ENCODE data around the gene TMEM235. TPM values are rescaled to one million over a fixed set of nuclear protein-coding genes. Genes with fewer than 3 reads are reported as not detected.

TMEM235 gene
- total RNA-seq, 1 donor from 2014 or later: not detected

DNA sequence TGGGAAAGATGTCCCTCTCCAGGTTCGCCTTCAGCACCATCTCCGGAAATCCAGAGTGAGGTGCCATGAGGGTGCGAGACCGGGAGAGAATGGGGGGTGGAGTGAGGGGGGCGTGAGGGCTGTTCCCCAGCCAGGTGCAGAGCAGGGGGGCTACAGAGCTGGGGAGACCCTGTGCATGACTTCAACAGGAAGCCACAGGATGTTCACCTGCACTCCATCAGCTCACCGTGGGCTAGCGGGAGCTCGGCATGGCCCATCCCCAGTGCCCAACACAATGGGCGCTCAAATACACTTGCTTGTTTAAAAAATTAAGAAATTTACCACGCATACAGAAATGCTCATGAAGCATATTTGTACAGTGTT lies 27.7 kb downstream of the TMEM235 start:
- peaks cover 4% of the 10 kb centered on the region for H3K27me3 Mint-ChIP-seq (ENCODE audit: insufficient read depth, low read depth)
- Histone ChIP-seq H3K4me2 (no peak overlapping the region), H2AFZ (replicated peaks) (no peak overlapping the region), H3K4me3 (no peak overlapping the region), H3F3A (ENCODE audit: low read depth) (no peaks in the 10 kb centered on the region), H3K9me3 (ENCODE audit: low read depth) (no peaks in the 10 kb centered on the region), H4K20me1 (ENCODE audit: low read depth) (no peaks in the 10 kb centered on the region), H3K9ac (no peak overlapping the region), H3K36me3 (no peaks in the 10 kb centered on the region), H3K4me1 (peaks cover 28% of the 10 kb centered on the region), H3K79me2 (ENCODE audit: low read depth) (no peaks in the 10 kb centered on the region), H3K27ac (no peak overlapping the region), H3K27me3 (no peaks in the 10 kb centered on the region)
- no peaks in the 10 kb centered on the region for H3K36me3 Mint-ChIP-seq
- no peak for TF ChIP-seq EZH2phosphoT487 (IDR thresholded peaks at IDR 0.05)
- TF ChIP-seq, protein P1, sequence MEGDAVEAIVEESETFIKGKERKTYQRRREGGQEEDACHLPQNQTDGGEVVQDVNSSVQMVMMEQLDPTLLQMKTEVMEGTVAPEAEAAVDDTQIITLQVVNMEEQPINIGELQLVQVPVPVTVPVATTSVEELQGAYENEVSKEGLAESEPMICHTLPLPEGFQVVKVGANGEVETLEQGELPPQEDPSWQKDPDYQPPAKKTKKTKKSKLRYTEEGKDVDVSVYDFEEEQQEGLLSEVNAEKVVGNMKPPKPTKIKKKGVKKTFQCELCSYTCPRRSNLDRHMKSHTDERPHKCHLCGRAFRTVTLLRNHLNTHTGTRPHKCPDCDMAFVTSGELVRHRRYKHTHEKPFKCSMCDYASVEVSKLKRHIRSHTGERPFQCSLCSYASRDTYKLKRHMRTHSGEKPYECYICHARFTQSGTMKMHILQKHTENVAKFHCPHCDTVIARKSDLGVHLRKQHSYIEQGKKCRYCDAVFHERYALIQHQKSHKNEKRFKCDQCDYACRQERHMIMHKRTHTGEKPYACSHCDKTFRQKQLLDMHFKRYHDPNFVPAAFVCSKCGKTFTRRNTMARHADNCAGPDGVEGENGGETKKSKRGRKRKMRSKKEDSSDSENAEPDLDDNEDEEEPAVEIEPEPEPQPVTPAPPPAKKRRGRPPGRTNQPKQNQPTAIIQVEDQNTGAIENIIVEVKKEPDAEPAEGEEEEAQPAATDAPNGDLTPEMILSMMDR (IDR thresholded peaks at IDR 0.05): no peak
- no peak for TF ChIP-seq EZH2 (IDR thresholded peaks at IDR 0.05)
- H3K4me1 Mint-ChIP-seq: peaks cover 35% of the 10 kb centered on the region
- no peak overlapping the region for H3K27ac Mint-ChIP-seq
- no peak for DNase-seq (ENCODE audit: low spot score)
- H3K9me3 Mint-ChIP-seq: no peaks in the 10 kb centered on the region
- no peak overlapping the region for H3K4me3 Mint-ChIP-seq

DNA sequence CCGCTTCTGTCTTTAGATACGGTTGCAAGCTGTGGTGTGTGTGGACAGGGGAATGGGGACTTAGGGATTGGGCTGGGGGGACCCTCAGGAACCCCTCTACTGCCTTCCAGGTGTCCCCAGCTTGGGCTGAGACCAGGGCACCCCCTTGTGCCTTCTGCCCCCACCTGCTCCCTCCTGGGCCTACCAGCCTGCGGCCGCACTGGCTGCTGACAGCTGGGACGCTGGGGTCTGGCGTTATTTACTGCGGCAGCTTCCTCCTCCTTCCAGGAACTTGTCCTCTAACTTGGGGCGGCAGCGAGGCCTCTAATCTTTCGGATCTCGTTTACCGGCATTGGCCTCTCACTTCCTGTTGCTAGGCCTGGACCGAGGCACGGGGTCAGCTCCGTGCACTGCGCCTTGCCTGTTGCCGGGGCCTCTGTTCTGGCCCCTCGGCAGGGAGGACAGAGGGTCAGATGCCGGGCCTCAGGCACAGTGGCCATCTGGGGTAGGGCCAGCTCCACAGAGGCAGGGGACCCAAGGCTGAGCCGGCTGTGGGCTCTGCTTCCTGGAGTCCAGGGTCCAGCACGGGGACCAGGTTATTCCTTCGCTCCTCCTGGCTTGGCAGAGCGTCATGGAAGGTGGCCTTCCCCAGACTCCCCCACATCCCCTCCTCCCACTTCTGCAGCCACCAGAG lies 31.8 kb downstream of the TMEM235 start:
- H3K27me3 Mint-ChIP-seq (ENCODE audit: insufficient read depth, low read depth): peaks cover 4% of the 10 kb centered on the region
- H3K36me3 Mint-ChIP-seq: no peaks in the 10 kb centered on the region
- Histone ChIP-seq H3K27ac (no peak overlapping the region), H3K36me3 (no peaks in the 10 kb centered on the region), H3K27me3 (no peaks in the 10 kb centered on the region), H3K4me1 (peaks cover 13% of the 10 kb centered on the region), H2AFZ (replicated peaks) (no peak overlapping the region), H3F3A (ENCODE audit: low read depth) (peaks cover 4% of the 10 kb centered on the region), H3K4me2 (no peak overlapping the region), H3K9me3 (ENCODE audit: low read depth) (no peaks in the 10 kb centered on the region), H4K20me1 (ENCODE audit: low read depth) (no peaks in the 10 kb centered on the region), H3K9ac (no peak overlapping the region), H3K4me3 (no peak overlapping the region), H3K79me2 (ENCODE audit: low read depth) (no peaks in the 10 kb centered on the region)
- no peak for DNase-seq (ENCODE audit: low spot score)
- peaks cover 27% of the 10 kb centered on the region for H3K4me1 Mint-ChIP-seq
- H3K27ac Mint-ChIP-seq: peak overlapping the region; percentile 90
- no peak overlapping the region for H3K4me3 Mint-ChIP-seq
- H3K9me3 Mint-ChIP-seq: no peaks in the 10 kb centered on the region
- no peak for TF ChIP-seq EZH2phosphoT487 (IDR thresholded peaks at IDR 0.05)
- no peak for TF ChIP-seq EZH2 (IDR thresholded peaks at IDR 0.05)
- TF ChIP-seq, protein P1 (IDR thresholded peaks at IDR 0.05): no peak

DNA sequence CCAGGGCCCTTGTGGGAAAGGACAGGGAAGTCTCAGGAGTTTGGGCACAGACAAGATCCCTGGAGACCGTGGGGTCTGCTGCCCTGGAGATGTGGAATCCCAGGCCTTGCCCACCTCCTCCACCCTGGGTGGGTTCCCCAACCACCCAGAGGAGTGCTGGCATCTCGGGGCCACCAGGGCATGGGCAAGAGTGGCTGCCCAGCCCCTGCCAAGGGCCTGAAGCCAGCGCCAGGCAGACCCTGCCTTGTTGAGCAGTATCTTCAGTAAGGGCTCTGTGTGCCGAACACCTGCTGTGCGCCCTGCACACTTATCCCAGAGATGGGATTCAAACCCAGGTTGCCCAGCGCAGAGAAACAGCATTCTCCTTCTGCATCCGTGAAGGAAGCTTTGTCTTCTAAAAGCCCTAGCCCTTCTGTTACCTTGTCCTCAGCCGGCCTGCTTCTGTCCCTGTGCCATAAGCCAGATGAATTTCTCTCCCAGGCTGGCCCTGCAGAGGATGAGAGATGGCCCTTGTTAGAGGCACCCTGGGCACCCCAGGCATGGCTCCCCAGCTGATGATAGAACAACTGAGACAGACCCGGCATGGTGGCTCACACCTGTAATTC lies 32.4 kb downstream of the TMEM235 start:
- Histone ChIP-seq H3K4me1 (peaks cover 16% of the 10 kb centered on the region), H3K27ac (no peak overlapping the region), H3K79me2 (ENCODE audit: low read depth) (no peaks in the 10 kb centered on the region), H3K9ac (no peak overlapping the region), H3K36me3 (no peaks in the 10 kb centered on the region), H4K20me1 (ENCODE audit: low read depth) (no peaks in the 10 kb centered on the region), H3K4me3 (no peak overlapping the region), H3K9me3 (ENCODE audit: low read depth) (no peaks in the 10 kb centered on the region), H3K27me3 (no peaks in the 10 kb centered on the region), H3F3A (ENCODE audit: low read depth) (peaks cover 4% of the 10 kb centered on the region), H3K4me2 (no peak overlapping the region), H2AFZ (replicated peaks) (no peak overlapping the region)
- Mint-ChIP-seq H3K4me3 (no peak overlapping the region), H3K9me3 (no peaks in the 10 kb centered on the region), H3K4me1 (peaks cover 32% of the 10 kb centered on the region), H3K27ac (peak overlapping the region; percentile 87), H3K27me3 (ENCODE audit: insufficient read depth, low read depth) (peaks cover 4% of the 10 kb centered on the region), H3K36me3 (no peaks in the 10 kb centered on the region)
- no peak for DNase-seq (ENCODE audit: low spot score)
- TF ChIP-seq EZH2phosphoT487 (IDR thresholded peaks at IDR 0.05) (no peak), EZH2 (IDR thresholded peaks at IDR 0.05) (no peak)
- TF ChIP-seq, protein P1 (IDR thresholded peaks at IDR 0.05): no peak

Measured in neural progenitor cell (in vitro differentiated cells).